GM21529 (cell line): ENCODE measurements around the gene HOXC9.

Experiments
- ATAC-seq: cut with Tn5 transposase; IDR thresholded peaks from one replicate; pipeline ENCODE4 v1.9.1; 2021; ENCODE audit not compliant: unreplicated experiment

Gene HOXC9

GRCh38 chr12:54049108-54049507, 49.1 kb downstream of the HOXC9 start:
- no peak for ATAC-seq

- ATAC-seq = no peak
Observed at GRCh38 chr12:54050482-54050810, 50.5 kb downstream of the HOXC9 start.

- ATAC-seq = no peak
Observed at GRCh38 chr12:54051026-54051842, 51.3 kb downstream of the HOXC9 start.

- no peak for ATAC-seq
Observed at GRCh38 chr12:54051874-54052437, 52.0 kb downstream of the HOXC9 start.

GRCh38 chr12:54052438-54053002, 52.6 kb downstream of the HOXC9 start:
- no peak for ATAC-seq
